ENCODE measurements around the gene EEPD1. TPM values are rescaled to one million over a fixed set of nuclear protein-coding genes. Genes with fewer than 3 reads are reported as not detected.
"Not testable (repeated sequence)": the region's sequence is repeated elsewhere in the genome, so short reads cannot be mapped to it uniquely, and the experiment has no call there.

Gene EEPD1
- total RNA-seq, 1 donor: 12.1 TPM

DNA sequence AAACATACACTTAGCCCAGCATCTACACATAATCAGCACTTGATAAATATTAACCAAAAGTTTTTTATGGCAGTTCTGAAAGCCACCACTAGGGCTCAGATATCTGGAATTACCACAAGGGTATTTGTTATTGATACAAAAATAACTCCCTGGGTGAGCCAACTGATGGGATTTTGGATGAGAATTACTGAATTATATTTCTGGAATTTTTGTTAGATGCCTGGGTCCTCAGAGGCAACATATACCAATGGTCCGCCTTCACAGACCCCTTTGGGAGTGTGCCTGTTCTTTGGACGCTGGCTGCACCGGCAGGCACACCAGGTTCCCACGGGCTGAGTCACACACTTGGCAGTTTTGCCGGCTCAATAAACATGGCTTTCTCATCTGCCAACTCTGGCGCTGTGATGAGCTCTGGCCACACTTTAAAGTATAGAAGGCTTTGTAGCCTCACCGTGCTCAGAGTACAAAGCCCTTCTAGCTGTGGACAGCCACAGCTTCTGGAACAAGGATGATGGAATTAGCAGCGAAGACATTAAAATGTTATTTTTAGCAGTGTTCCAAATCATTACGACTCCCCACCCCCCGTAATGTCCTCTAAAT lies 24.5 kb upstream of the EEPD1 start:
- peak in 1 of 3 donors; percentile 53 for DNase-seq (ENCODE audit: low read depth in 2 of 3, low spot score in 2 of 3)

DNA sequence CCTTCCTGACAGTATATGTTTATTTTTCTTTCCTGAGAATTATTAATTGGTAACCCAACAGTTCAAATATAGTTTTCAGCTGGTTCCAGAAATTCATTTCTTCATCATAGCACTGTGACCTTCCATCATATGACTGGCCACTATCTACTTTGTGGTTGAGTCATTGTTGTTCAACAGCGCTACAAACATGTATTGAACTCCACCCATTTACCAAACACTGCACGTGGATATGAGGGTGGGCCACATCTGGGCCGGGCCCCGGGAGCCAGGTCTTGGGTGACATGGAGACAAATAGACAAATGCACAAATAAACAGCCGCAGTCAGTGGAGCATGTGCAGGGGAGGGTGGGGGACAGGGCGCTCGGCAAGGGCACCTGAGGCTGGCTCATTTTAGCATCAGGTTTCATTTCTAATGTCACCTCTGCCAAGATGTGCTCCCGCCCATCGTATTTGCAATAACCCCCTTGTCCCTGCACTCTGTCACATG lies 24.0 kb upstream of the EEPD1 start:
- DNase-seq (ENCODE audit: low read depth in 2 of 3, low spot score in 2 of 3): no peak

DNA sequence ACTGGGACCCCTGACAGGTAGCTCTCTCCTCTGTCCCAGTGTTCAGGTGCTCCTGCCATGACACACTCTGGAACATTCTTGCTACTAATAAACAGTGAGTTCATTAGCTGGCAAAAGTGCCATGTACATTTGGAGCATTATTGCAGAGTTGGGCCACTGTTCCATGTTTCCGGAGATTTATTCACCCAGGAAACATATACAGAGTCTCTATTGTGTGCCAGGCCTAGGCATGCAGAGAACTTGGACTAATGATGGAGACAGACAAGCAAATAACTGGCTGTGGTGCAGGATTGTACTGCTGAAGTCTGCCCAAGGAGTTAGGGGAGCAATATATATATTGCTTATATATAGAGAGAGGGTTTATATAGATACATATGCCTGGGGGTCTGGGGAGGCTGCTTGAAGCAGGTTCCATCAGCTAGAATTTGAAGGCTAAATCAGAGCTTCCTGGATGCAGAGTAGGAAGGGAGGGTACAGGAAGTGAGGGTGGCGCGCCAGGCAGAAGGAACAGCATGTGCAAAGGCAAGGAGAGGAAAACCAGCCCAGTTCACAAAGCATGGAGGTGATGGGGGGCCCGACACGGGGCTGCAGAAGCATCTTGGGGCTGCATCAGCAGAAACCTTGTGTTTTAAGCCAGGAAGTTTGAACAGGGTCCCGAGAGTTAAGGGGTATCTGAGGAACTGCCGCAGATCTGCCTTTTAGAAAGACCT lies 22.7 kb upstream of the EEPD1 start:
- DNase-seq (ENCODE audit: low read depth in 2 of 3, low spot score in 2 of 3): no peak

DNA sequence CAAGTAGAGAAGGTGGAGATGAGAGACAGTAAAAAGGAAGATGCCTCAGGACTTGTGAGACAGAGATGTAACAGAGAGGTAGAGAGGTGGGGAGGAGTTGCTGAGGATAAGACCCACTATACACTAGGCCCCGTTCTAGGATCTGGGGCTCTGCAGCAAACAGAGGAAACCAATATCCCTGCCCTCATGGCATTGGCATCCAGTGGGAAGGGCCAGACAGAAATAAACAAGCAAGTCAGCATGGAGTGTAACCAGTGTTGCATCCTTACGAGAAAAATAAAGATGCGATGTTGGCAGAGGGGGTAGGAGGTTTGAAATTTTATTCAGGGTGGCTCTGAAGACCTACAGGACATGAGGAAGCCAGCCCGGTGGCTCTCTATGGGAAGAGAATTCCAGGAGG lies 22.0 kb upstream of the EEPD1 start:
- DNase-seq (ENCODE audit: low read depth in 2 of 3, low spot score in 2 of 3): no peak

DNA sequence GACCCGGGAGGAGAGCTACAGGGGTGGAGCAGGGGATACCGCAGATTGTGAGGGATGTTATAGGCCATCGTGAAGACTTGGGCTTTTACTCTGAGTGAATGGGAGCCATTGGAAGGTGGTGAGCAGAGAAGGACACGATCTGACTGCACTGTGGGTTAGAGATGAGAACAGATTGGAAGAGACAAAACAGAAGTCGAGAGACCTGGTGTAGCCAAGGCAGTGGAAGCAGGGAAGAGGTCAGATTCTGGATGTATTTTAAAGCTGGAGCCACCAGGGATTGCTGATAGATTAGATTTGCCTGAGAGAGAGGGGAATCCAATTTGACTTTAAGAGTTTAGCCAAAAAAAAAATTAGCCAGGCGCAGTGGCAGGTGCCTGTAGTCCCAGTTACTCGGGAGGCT lies 21.6 kb upstream of the EEPD1 start:
- no peak for DNase-seq (ENCODE audit: low read depth in 2 of 3, low spot score in 2 of 3)

DNA sequence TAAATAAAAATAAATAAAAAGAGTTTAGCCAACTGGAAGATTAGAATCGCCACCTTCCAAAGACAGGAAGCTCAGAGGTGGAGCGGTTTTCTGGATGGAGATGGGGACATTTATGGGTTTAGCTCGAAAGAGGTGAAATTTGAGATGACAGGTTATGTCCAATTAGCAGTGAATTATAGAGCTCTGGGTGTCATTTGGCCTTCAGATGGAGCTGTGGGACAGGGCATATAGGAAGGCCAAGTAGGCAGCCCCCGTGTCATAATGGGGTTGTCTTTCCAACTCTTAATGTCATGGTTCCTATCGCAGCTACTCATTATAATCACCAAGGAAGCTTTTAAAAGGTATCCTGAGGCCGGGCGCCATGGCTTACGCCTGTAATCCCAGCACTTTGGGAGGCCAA lies 21.0 kb upstream of the EEPD1 start:
- DNase-seq (ENCODE audit: low read depth in 2 of 3, low spot score in 2 of 3): peak in 1 of 3 donors; percentile 40

DNA sequence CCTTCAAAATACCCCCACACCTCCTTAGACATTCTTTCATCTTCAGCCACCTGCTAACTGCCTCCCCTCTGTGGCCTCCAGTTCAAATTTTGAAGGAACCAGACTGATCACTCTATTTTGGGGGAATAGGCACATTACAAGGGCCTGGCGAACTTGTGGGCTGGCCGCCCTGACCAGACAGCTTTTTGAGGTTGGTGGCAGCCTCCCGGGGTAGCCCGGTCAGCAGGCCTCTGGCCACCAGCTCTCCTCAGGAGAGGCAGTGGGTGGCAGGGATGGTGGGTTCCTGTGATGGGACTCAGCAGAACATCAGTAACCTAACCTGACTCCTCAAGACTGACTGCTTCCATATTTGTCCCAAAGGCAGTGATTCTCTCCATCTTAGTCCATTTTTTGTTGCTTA lies 17.4 kb upstream of the EEPD1 start:
- DNase-seq (ENCODE audit: low read depth in 2 of 3, low spot score in 2 of 3): no peak

DNA sequence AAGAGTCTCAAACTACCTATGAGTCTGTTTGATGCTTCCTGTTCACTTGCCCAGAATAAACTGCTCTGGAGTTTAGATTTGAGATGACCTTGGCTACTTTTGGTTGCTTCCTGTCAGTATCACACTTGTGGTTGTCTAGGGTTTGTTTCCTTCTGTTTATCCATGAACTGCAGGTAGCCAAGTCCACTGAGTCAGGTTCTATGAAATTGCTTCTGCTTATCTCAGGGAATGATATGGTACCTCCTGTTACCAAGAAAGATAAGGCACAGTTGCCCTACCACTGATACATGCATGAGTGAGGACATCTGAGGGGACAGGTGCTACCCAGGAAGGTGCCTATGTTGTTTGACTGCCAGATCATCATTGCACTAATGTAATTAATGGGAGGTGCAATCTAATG lies 15.8 kb upstream of the EEPD1 start:
- no peak for DNase-seq (ENCODE audit: low read depth in 2 of 3, low spot score in 2 of 3)

DNA sequence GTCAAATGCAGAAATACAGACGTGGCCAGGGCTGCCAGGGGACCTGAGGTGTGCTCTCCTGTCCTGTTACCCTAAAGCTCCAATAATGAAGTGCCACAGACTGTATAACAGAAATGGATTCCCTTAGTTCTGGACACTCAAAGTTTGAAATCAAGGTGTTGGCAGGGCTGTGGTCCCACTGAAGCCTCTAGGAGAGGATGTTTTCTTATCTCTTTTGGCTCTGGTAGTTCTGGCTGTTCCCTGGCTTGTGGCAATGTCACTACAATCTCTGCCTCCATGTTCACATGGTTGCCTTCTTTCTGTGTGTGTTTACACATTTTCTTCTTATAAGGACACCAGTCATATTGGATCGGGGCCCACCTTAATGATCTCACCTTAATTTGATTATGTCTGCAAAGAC lies 15.3 kb upstream of the EEPD1 start:
- DNase-seq (ENCODE audit: low read depth in 2 of 3, low spot score in 2 of 3): no peak

DNA sequence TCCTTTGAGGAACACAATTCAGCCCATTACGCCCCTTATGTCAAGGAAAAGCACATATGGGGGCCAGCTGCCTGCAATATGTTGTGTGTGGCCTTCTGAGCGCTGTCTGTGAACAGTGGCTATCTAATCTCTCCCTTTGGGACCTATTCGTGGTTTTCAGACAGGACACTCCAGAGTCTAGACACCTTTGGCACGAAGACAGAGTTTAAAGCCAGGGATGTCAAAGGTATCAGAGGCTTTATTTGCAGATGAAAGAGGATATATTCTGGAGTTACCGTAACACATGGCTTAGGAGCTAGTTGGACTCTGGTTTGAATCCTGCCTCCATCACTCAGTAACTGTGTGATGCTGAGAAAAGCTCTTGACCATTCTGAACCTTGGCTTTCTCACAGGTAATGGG lies 14.8 kb upstream of the EEPD1 start:
- DNase-seq (ENCODE audit: low read depth in 2 of 3, low spot score in 2 of 3): no peak

DNA sequence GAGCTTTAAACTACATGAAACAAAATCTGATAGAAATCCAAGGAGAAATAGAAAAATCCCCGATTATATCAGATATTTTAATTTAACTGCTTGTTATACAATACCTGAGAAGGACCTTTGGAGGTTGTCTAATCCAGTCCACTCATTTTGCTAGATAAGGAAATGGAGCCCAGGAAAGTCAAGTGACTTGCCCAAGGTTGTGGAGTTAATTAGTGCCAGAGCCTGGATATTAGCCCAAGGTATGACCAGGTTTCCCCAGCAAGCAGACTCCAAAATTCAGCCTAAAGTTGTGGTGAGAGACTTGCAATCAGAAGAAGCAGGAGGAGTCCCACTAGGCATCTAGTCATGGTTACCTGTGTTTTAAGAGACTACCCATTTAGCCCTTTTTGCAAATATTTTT lies 11.7 kb upstream of the EEPD1 start:
- DNase-seq (ENCODE audit: low read depth in 2 of 3, low spot score in 2 of 3): no peak

DNA sequence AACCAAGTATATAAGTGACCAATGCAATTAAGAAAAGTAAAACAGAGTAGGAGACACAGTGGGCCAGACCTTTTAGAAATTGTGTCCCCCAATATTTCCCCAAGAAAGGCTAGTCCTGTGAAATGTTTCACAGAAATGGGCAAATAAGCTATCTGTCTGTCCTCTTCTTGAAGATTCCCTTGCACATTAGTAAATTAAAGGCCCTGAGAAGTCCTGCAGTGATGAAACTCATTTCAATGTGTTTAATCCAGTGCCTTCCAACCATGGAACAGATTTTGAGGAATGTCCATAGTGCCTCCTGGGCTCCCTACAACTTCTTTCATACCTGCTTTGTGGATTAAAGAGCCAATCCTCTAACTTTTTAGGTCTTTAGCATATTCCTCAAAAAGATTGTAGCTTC lies 11.2 kb upstream of the EEPD1 start:
- DNase-seq (ENCODE audit: low read depth in 2 of 3, low spot score in 2 of 3): no peak

DNA sequence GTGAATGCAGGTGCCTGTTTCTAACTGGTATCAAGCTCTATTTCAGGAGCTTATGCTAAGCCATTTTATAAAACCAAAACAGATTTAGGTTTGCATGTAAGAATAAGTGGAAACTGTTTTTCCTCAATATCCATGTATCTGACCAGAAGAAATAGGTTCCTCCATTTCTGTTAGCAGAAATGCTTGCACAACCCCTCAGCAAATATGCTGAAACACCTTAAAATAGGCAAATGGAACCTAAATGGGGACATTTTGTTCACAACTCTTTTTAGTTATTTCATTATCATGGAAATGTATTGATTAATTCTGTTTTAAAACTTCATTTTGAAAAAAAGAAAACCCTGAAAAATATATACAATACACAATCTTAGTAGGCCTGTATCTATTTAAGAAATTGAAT lies 8.9 kb upstream of the EEPD1 start:
- no peak for DNase-seq (ENCODE audit: low read depth in 2 of 3, low spot score in 2 of 3)

DNA sequence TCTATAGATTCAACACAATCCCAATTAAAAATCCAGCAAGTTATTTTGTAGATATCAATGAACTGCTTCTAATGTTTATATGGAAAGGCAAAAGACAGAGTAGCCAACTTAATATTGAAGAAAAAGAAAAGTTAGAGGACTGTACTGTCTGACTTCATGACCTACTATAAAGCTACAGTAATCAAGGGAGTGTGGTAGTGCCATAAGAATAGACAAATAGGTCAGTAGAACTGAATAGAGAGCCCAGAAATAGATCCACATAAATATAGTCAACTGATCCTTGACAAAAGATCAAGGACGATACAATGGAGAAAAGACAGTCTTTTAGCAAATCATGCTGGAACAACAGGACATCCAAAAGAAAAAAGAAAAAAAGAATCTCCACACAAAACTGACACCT lies 7.4 kb upstream of the EEPD1 start:
- no peak for DNase-seq (ENCODE audit: low read depth in 2 of 3, low spot score in 2 of 3)

DNA sequence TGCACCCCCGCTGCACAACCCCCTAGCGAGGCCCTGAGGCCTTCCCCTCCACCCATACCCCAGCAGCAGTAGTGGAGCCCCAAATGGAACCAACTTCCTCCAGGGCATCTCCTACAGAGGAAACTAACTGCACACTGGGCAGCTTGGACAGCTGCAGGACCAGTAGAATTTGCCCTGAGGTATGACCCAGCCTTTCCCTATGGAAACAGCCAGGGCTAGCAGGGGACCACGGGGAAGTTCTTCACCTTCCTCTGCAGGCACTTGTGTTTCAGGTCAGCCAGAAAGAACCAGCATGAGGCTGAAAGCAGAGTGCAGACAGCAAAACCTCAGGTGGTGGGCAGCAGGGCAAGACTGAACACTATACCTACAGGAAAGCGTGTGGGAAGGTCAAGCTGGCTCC lies 5.7 kb upstream of the EEPD1 start:
- no peak for DNase-seq (ENCODE audit: low read depth in 2 of 3, low spot score in 2 of 3)

DNA sequence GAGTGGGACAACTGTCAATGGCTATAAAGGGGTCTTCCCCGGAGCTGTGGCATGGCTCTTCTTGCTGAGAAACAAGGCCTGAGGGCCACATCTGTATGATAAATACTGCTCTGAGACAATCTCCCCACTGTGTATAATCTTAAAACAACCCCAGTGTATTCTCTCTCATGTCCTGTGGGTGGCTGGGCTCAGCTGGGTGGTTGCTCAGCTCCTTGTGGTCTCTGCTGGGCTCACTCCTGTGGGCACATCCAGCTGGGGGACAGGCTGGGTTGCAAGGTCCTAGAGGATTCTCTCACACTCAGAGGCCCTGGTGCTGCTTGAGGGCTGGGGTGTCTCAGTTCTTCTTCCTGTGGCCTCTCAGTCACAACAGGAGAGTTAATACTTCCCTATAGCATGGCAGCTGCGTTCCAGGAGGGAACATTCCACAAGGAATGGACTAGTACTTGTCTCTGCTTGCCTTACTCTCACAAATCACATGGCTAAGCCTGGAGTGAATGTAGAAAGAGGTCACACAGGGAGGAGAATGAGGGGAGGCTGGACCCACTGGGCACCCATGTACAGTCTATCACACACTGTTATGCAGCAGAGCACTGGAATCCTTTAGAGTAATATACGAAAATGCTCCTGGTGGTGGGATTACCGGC lies 4.5 kb upstream of the EEPD1 start:
- no peak for DNase-seq (ENCODE audit: low read depth in 2 of 3, low spot score in 2 of 3)

DNA sequence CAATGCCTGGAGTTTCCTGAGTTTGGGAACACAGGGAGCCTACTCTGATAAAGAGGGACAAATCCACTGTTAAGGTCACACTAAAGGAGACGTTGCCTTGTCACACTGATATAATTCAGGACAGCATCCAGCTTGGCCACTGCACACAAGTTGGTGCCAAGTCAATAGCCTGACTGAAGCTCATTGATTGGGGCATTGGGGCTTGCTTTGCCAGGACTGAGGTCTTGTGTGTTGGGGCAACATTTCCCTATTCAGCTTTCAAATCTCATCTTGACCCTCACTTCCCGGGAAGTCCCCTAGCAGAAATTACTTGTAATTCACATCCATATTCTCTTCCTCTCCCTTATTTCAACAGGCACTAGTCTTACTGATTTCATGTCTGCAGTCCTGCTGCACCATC lies 3.8 kb upstream of the EEPD1 start:
- not testable (repeated sequence) for DNase-seq (ENCODE audit: low read depth in 2 of 3, low spot score in 2 of 3)

DNA sequence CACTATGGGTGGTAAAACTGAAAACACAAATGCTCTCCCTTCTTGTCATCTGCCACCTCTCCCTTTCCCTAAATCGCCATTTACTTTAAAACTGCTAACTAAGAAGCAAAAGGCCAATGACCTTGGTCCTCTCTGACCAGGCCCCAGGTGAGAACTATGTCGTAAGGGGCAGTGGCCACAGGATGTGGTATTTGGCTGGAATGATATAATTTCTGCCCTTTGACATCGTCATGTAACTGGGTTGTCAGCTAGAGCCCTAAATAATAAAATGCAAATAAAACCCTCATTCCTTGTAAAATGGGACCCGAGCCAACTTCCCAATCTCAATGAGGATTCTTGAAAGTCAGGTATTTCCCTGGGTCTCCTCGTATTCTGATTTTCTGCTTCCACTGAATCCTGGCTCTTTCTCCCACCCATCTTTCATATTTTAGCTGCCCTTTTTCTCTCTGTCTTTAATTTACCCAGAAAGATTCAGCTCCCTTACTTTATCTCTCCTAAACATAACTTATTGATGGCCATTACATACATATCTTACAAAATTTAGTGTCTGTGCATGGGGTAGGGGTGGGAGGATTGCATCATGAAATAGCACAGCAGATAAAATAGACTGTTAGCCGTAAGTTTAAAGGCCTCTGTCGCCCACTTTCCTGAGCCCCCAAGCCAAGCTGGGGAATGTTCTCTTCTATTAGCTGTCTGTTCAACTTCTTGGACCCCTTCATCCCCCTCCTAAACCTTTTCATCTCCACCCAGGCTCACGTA lies 3.2 kb upstream of the EEPD1 start:
- DNase-seq (ENCODE audit: low read depth in 2 of 3, low spot score in 2 of 3): no peak

DNA sequence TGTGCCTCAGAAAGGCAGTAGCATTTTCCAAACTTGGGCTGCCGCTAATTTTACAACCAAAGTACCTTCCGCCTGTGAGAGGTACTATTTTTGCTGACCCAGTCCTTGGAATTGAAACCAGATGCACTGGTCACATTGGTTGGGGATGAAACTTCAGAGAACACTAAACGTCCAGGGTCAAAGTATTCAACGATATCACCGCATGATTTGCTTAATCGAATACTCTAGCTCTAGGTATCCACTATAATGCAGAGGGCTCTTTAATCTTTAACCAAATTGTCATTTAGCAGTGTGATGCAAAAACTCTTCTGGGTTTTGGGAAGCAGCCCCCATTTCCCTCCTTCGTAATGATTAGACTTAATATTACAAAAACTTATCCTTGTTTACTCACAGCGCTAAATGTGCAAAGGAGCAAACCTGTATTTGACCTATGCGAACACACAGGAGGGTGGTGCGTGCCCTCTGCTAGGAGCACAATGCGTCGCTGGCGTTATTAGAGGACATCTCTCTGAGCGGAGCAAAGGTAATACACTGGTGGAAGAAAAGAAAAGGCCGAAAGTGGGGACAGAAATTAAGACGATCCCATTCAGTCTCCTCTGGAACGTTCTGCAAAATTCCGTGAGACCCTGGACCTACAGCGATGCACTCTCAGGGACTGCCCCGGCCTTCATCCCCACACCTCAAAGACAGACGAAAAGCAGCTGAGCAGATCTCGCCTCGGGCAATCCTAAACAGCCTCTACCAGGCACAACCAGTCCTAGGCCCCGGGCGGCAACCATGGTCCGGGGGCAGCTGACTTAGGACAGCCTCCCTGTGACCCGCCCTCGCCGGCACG lies 916 bp upstream of the EEPD1 start:
- DNase-seq (ENCODE audit: low read depth in 2 of 3, low spot score in 2 of 3): no peak

DNA sequence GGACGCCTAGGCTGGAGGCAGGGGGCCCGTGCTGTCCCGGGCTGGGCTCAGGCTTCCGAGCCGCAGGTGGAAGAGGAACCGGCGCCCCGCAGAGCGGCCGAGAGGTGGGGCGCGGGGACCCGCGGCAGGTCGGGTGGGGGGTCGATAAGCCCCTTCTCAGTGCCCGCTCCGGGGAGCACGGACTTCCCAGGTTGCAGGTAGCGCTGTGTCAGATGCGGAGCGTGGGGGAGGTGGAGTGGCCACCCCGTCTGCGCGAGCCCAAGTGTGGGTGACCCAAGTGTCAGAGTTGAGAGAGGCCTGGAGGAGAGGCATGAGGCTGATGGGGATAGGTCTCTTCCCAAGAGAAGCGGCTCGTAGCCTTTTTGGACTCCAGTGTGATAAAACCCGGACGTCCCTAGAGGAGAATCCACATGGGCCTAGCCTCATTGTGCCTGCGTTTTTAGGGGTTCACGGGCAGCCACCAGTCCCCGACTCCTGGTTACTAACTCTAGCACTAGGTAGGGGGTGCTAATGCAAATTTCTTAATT lies 580 bp downstream of the EEPD1 start:
- DNase-seq (ENCODE audit: low read depth in 2 of 3, low spot score in 2 of 3): peak in 2 of 3 donors; percentile 29 to 36

Data from hematopoietic multipotent progenitor cell (in vitro differentiated cells).